Activated CD4-positive, alpha-beta memory T cell treated with anti-CD3 and anti-CD28 coated beads for 36 hours (primary cell): ENCODE results near the gene SH2B2. TPM values are rescaled to one million over a fixed set of nuclear protein-coding genes. Genes with fewer than 3 reads are reported as not detected.
A peak's percentile ranks its signal among the peaks of the same experiment; 100 is the strongest.

Experiments used
- CTCF ChIA-PET: fragments of 350-600 bp; sonication (Branson Sonifier 250); formaldehyde crosslinking; loops from one replicate; lab custom pipeline; 2021; ENCODE audit warnings: antibody characterized with exemption, inconsistent platforms; lab: Charles Lee
- POLR2A ChIA-PET: fragments of 350-600 bp; sonication (Branson Sonifier 250); formaldehyde crosslinking; loops from one replicate; lab custom pipeline; 2021; ENCODE audit warnings: antibody characterized with exemption; lab: Charles Lee
- DNase-seq: peaks from one replicate; pipeline ENCODE4 v3.0.0-alpha.2; 2020
- H3K27ac Mint-ChIP-seq: one replicate; pipeline ENCODE4 v1.8.0; 2021; ENCODE audit warnings: mixed read lengths
- H3K27me3 Mint-ChIP-seq: one replicate; pipeline ENCODE4 v1.8.0; 2021; ENCODE audit warnings: mixed read lengths
- H3K36me3 Mint-ChIP-seq: one replicate; pipeline ENCODE4 v1.8.0; 2021; ENCODE audit warnings: mixed read lengths
- H3K4me1 Mint-ChIP-seq: one replicate; pipeline ENCODE4 v1.8.0; 2021; ENCODE audit warnings: low read depth, mixed read lengths
- H3K4me3 Mint-ChIP-seq: one replicate; pipeline ENCODE4 v1.8.0; 2021; ENCODE audit warnings: mild to moderate bottlenecking, mixed read lengths
- H3K9me3 Mint-ChIP-seq: one replicate; pipeline ENCODE4 v1.8.0; 2021; ENCODE audit warnings: mixed read lengths
- intact Hi-C: fragments of 100-400 bp; cut with micrococcal nuclease; formaldehyde crosslinking; loops from one replicate; pipeline ENCODE4 v1.15.1; 2023
- total RNA-seq, 2 experiments: library from RNA; stranded (reverse); gene quantifications; one replicate each; pipeline ENCODE4 v1.2.3, GENCODE V29; 2021

Gene SH2B2
- total RNA-seq, 2 experiments from 2014 or later, result 3.8 to 4.7 TPM

GRCh38 chr7:102282465-102283362 is 4.0 kb upstream of the SH2B2 start:
- H3K27ac Mint-ChIP-seq, result no peak overlapping the region
- intact Hi-C loops, result no loop called here
- H3K9me3 Mint-ChIP-seq, result no peaks in the 10 kb centered on the region
- no peaks in the 10 kb centered on the region for H3K36me3 Mint-ChIP-seq
- DNase-seq, result no peak
- ChIA-PET POLR2A (no interaction called here), CTCF (interaction anchor here (0.6 to 3.0 kb wide), 4 partner anchors 13 to 464 kb away, joined by 3 to 10 read pairs (median 4); no protein-coding TSS in a partner anchor)
- H3K4me3 Mint-ChIP-seq, result no peak overlapping the region
- H3K27me3 Mint-ChIP-seq, result peaks cover 6% of the 10 kb centered on the region
- H3K4me1 Mint-ChIP-seq, result peaks cover 19% of the 10 kb centered on the region

- intact Hi-C loops, result no loop called here
- Mint-ChIP-seq H3K36me3 (no peaks in the 10 kb centered on the region), H3K4me3 (no peak overlapping the region), H3K9me3 (no peaks in the 10 kb centered on the region), H3K4me1 (peaks cover 23% of the 10 kb centered on the region), H3K27me3 (peaks cover 6% of the 10 kb centered on the region), H3K27ac (no peak overlapping the region)
- DNase-seq, result no peak
- POLR2A ChIA-PET, result no interaction called here
- CTCF ChIA-PET, result interaction anchor here (0.6 to 3.0 kb wide), 5 partner anchors 11 to 465 kb away, joined by 3 to 10 read pairs (median 3); no protein-coding TSS in a partner anchor
These were observed 3.0 kb upstream of the SH2B2 start for GRCh38 chr7:102283477-102284189.

GRCh38 chr7:102284399-102284798 is 2.3 kb upstream of the SH2B2 start:
- no peak overlapping the region for H3K27ac Mint-ChIP-seq
- intact Hi-C loops, result no loop called here

GRCh38 chr7:102284891-102285539 is 1.7 kb upstream of the SH2B2 start:
- intact Hi-C loops, result loop anchor here (5.0 kb wide), 1 partner anchor 177 kb away; the partner anchor contains the start of genes ALKBH4 and LRWD1
- peak; percentile 16 for DNase-seq
- Mint-ChIP-seq H3K27me3 (peaks cover 6% of the 10 kb centered on the region), H3K9me3 (no peaks in the 10 kb centered on the region), H3K4me3 (peak overlapping the region; percentile 29), H3K36me3 (no peaks in the 10 kb centered on the region), H3K27ac (no peak overlapping the region), H3K4me1 (peaks cover 27% of the 10 kb centered on the region)
- ChIA-PET POLR2A (no interaction called here), CTCF (interaction anchor here (1.3 kb wide), 1 partner anchor 12 kb away, joined by 3 read pairs; no protein-coding TSS in a partner anchor)

More at GRCh38 chr7:102284399-102284798, 2.3 kb upstream of the SH2B2 start:
- Mint-ChIP-seq H3K36me3 (no peaks in the 10 kb centered on the region), H3K4me1 (peaks cover 29% of the 10 kb centered on the region), H3K4me3 (peak overlapping the region; percentile 29), H3K27me3 (peaks cover 6% of the 10 kb centered on the region), H3K9me3 (no peaks in the 10 kb centered on the region)
- DNase-seq, result peak; percentile 52
- ChIA-PET POLR2A (no interaction called here), CTCF (interaction anchor here (1.3 kb wide), 2 partner anchors 12 to 107 kb away, joined by 3 to 5 read pairs; no protein-coding TSS in a partner anchor)

- DNase-seq, result no peak
- Mint-ChIP-seq H3K36me3 (no peaks in the 10 kb centered on the region), H3K4me1 (peaks cover 27% of the 10 kb centered on the region), H3K27me3 (peaks cover 6% of the 10 kb centered on the region), H3K27ac (no peak overlapping the region), H3K9me3 (no peaks in the 10 kb centered on the region), H3K4me3 (peak overlapping the region; percentile 38)
- intact Hi-C loops, result loop anchor here (1.0 to 5.0 kb wide), 2 partner anchors 111 to 177 kb away; partner anchors contain the start of genes ALKBH4, LRWD1 and PRKRIP1
- ChIA-PET POLR2A (no interaction called here), CTCF (no interaction called here)
These were observed 980 bp upstream of the SH2B2 start for GRCh38 chr7:102285540-102286236.

GRCh38 chr7:102287111-102287980 is 678 bp downstream of the SH2B2 start:
- H3K27ac Mint-ChIP-seq, result no peak overlapping the region
- H3K4me3 Mint-ChIP-seq, result peak overlapping the region; percentile 63
- H3K36me3 Mint-ChIP-seq, result no peaks in the 10 kb centered on the region
- ChIA-PET CTCF (interaction anchor here (1.1 to 1.4 kb wide), 6 partner anchors 9 to 163 kb away, joined by 4 to 7 read pairs (median 4); partner anchors contain the start of gene PRKRIP1), POLR2A (interaction anchor here (1.1 kb wide), 1 partner anchor 106 kb away, joined by 3 read pairs; no protein-coding TSS in a partner anchor)
- intact Hi-C loops, result loop anchor here (5.0 kb wide), 1 partner anchor 175 kb away; the partner anchor contains the start of genes ALKBH4 and LRWD1
- peaks cover 6% of the 10 kb centered on the region for H3K27me3 Mint-ChIP-seq
- DNase-seq, result peak; percentile 20
- peaks cover 39% of the 10 kb centered on the region for H3K4me1 Mint-ChIP-seq
- H3K9me3 Mint-ChIP-seq, result no peaks in the 10 kb centered on the region

- H3K4me1 Mint-ChIP-seq, result peaks cover 39% of the 10 kb centered on the region
- no peaks in the 10 kb centered on the region for H3K36me3 Mint-ChIP-seq
- peaks cover 6% of the 10 kb centered on the region for H3K27me3 Mint-ChIP-seq
- ChIA-PET POLR2A (no interaction called here), CTCF (interaction anchor here (1.2 to 2.0 kb wide), 6 partner anchors 9 to 108 kb away, joined by 4 to 7 read pairs (median 4); partner anchors contain the start of gene PRKRIP1)
- no peaks in the 10 kb centered on the region for H3K9me3 Mint-ChIP-seq
- no peak for DNase-seq
- intact Hi-C loops, result loop anchor here (2.0 to 5.0 kb wide), 2 partner anchors 19 to 174 kb away; partner anchors contain the start of genes ALKBH4 and LRWD1
- H3K27ac Mint-ChIP-seq, result no peak overlapping the region
- H3K4me3 Mint-ChIP-seq, result peak overlapping the region; percentile 26
These were observed 1.3 kb downstream of the SH2B2 start for GRCh38 chr7:102287981-102288278.

- H3K4me3 Mint-ChIP-seq, result peak overlapping the region; percentile 26
- DNase-seq, result peak; percentile 28
- intact Hi-C loops, result loop anchor here (2.0 to 5.0 kb wide), 2 partner anchors 18 to 174 kb away; partner anchors contain the start of genes ALKBH4 and LRWD1
These were observed 1.7 kb downstream of the SH2B2 start for GRCh38 chr7:102288285-102288930.

GRCh38 chr7:102289057-102289456 is 2.4 kb downstream of the SH2B2 start:
- Mint-ChIP-seq H3K36me3 (no peaks in the 10 kb centered on the region), H3K4me3 (no peak overlapping the region), H3K4me1 (peaks cover 39% of the 10 kb centered on the region), H3K9me3 (no peaks in the 10 kb centered on the region), H3K27me3 (peaks cover 6% of the 10 kb centered on the region), H3K27ac (no peak overlapping the region)
- no peak for DNase-seq
- POLR2A ChIA-PET, result no interaction called here
- intact Hi-C loops, result loop anchor here (2.0 to 5.0 kb wide), 2 partner anchors 18 to 173 kb away; partner anchors contain the start of genes ALKBH4 and LRWD1
- CTCF ChIA-PET, result interaction anchor here (1.0 to 2.0 kb wide), 4 partner anchors 10 to 107 kb away, joined by 4 to 5 read pairs (median 4); partner anchors contain the start of gene PRKRIP1

More at GRCh38 chr7:102288285-102288930, 1.7 kb downstream of the SH2B2 start:
- H3K27ac Mint-ChIP-seq, result no peak overlapping the region
- no peaks in the 10 kb centered on the region for H3K36me3 Mint-ChIP-seq
- ChIA-PET CTCF (interaction anchor here (1.2 to 2.0 kb wide), 7 partner anchors 8 to 108 kb away, joined by 4 to 7 read pairs (median 4); partner anchors contain the start of gene PRKRIP1), POLR2A (no interaction called here)
- no peaks in the 10 kb centered on the region for H3K9me3 Mint-ChIP-seq
- peaks cover 39% of the 10 kb centered on the region for H3K4me1 Mint-ChIP-seq
- H3K27me3 Mint-ChIP-seq, result peaks cover 6% of the 10 kb centered on the region
